Measurements from ENCODE around the gene CCNL1. TPM values are rescaled to one million over a fixed set of nuclear protein-coding genes. Genes with fewer than 3 reads are reported as not detected.

The CCNL1 gene
- total and polyA plus RNA-seq, 9 donors, result 68.6 to 95.8 (median 75.2) TPM

DNA sequence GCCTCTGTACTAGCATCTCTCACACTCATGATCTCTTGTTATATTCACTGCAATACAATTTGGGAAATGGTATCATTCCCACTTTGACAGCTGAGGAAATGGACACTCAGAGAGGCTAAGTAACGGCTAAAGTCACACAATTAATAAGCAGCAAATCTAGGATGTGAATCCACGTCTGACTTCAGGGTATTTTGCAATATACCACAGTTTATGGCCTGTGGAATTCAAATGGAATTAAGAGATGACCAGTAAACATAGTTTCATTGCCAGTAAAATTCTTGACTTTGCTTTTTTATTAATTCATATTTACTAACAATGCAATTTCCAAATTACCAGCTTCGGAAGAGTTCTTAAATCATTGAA is 61.1 kb downstream of the CCNL1 start:
- Histone ChIP-seq H3K4me3 (ENCODE audit: low read length) (no peak overlapping the region), H3K36me3 (ENCODE audit: control insufficient read depth, insufficient read depth, low read length) (no peaks in the 10 kb centered on the region), H3K27ac (ENCODE audit: low read length) (no peak overlapping the region), H3K9me3 (replicated peaks; ENCODE audit: control insufficient read depth, low read depth, low read length) (no peaks in the 10 kb centered on the region), H3K4me1 (ENCODE audit: control insufficient read depth, insufficient read depth, low read length) (peaks cover 17% of the 10 kb centered on the region), H3K27me3 (ENCODE audit: control insufficient read depth, insufficient read depth, low read length) (no peaks in the 10 kb centered on the region)
- DNase-seq, result no peak
- WGBS (ENCODE audit: insufficient coverage), result no CpG with 5 or more reads among the region's 3 CpGs

DNA sequence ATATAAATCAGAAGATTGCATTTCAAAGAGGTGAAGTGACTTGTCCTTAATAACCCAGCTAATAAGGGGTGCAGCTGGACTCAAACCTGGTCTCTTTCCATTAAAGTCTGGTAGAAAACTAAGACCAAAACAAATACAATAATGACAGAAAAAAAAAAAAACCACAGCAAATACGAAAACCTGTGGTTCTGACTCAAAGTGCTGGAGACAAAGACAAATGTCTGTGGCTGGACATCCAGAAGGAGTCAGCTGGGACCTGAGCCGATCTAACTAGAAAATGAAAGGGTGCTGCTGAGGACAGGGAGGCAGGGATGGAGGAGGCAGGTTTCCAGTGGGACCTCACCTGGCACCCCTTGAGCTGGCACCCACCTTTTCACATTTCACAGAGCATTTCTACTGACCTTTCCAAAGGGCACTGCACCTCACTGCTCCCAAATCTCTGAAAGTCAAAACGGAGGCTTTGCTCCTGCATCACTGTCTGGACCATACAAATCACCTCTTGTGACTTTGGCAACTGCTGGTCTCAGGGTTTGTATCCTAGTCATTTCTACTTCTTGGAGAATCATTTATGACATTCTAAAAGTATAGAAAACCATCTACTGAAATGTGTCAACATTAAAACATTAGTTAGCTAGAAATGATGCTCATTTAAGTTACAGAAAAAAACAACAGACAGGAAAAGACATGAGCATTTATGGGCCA is 61.7 kb downstream of the CCNL1 start:
- H3K9me3 ChIP-seq (replicated peaks; ENCODE audit: control insufficient read depth, low read depth, low read length), result no peaks in the 10 kb centered on the region
- DNase-seq, result no peak
- WGBS (ENCODE audit: insufficient coverage), result 86% methylated on average over 2 of the region's 3 CpGs
- H3K27me3 ChIP-seq (ENCODE audit: control insufficient read depth, insufficient read depth, low read length), result no peaks in the 10 kb centered on the region
- H3K4me3 ChIP-seq (ENCODE audit: low read length), result no peak overlapping the region
- H3K36me3 ChIP-seq (ENCODE audit: control insufficient read depth, insufficient read depth, low read length), result no peaks in the 10 kb centered on the region
- no peak overlapping the region for H3K27ac ChIP-seq (ENCODE audit: low read length)
- H3K4me1 ChIP-seq (ENCODE audit: control insufficient read depth, insufficient read depth, low read length), result peaks cover 17% of the 10 kb centered on the region

All from muscle of leg (tissue), 11 donors.